GM19455 (cell line): ENCODE data around the gene PDXP.
"Not testable (repeated sequence)": the region's sequence is repeated elsewhere in the genome, so short reads cannot be mapped to it uniquely, and the experiment has no call there.

Experiments used
- ATAC-seq: cut with Tn5 transposase; IDR thresholded peaks from one replicate; pipeline ENCODE4 v1.9.1; 2021; ENCODE audit not compliant: unreplicated experiment

The PDXP gene

GRCh38 chr22:37696260-37696656, 37.7 kb downstream of the PDXP start:
- not testable (repeated sequence) for ATAC-seq

GRCh38 chr22:37696657-37697537, 38.4 kb downstream of the PDXP start, which contains the start of gene TRIOBP:
Gene TRIOBP, plus strand, starts transcription at chr22:37697048. Its CDS starts 4,318 bp downstream, at chr22:37701366.
- ATAC-seq: no peak

- ATAC-seq: no peak
Measured at GRCh38 chr22:37697538-37697835, 39.0 kb downstream of the PDXP start.

DNA sequence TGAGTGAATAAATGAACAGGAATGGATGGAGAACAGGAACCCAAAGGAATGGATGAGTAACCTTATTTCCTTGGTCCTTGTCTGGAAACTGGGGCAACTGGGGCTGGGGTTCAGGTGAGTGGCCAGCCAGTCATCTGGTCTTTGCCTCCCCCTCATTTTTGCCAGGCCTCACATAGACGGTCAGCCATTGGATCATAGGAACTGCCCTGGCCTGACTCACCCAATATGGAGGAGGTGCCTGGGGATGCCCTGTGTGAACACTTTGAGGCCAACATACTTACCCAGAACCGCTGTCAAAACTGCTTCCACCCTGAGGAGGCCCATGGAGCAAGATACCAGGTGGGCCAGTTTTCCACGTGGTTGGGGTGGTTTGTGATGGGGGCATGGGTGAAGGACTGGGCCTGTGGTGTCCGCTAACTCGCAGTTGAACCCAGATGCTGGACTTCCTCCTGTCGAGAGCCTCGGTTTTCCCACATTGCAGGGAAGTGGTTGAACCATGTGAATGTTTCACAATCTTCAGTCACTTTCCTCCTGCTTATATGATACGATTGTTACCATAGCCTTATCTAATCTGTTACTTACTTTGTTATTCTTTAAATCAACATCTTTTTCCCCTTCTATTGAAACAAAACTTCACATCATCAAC, 42.7 kb downstream of the PDXP start:
- ATAC-seq: no peak

DNA sequence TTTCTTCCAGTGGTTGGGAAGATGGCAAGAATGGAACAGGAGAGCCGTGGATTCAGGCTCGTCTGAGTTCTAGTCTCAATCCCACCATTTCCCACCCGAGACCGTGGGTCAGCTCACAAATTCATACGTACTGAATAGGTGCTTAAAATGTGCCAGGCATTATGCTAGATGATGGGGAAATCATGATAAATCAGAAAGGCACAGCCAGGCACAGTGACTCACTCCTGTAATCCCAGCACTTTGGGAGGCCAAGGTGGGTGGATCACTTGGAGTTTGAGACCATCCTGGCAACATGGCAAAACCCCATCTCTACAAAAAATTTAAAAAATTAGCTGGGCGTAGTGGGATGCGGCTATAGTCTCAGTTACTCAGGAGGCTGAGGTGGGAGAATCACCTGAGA, 45.4 kb downstream of the PDXP start:
- ATAC-seq: no peak

GRCh38 chr22:37704645-37705044, 46.1 kb downstream of the PDXP start:
- ATAC-seq: no peak

DNA sequence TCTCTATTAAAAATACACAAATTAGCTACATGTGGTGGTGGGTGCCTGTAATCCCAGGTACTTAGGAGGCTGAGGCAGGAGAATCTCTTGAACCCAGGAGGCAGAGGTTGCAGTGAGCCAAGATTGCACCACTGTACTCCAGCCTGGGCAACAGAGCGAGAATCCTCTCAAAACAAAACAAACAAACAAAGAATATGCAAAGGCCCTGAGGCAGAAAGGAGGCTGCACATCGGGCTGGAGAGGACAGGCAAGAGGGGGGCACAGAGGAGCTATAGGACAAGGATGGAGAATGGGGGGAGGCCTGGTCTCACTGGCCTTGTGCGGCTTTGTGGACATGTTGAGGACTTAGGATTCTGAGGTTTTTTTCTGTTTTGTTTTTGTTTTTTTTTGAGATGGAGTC, 46.7 kb downstream of the PDXP start:
- ATAC-seq: no peak

GRCh38 chr22:37708580-37709444, 50.3 kb downstream of the PDXP start:
- no peak for ATAC-seq

DNA sequence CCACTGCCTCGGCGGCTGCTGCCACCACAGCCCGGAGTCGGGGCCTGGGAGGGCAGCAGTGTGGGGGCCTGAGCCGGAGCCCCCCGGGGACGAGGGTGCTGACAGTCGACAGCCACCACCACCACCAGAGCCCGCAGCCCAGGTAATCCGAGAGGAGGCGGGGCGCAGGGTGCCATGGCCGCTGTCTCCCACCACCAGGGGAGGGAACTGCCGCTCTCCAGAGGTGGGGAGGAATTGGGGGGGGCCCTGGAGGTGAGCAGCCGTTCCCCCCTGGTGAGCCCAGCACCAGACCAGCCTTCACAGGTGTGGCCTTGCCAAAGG, 50.9 kb downstream of the PDXP start:
- ATAC-seq: no peak

GRCh38 chr22:37710675-37711074, 52.2 kb downstream of the PDXP start:
- no peak for ATAC-seq

DNA sequence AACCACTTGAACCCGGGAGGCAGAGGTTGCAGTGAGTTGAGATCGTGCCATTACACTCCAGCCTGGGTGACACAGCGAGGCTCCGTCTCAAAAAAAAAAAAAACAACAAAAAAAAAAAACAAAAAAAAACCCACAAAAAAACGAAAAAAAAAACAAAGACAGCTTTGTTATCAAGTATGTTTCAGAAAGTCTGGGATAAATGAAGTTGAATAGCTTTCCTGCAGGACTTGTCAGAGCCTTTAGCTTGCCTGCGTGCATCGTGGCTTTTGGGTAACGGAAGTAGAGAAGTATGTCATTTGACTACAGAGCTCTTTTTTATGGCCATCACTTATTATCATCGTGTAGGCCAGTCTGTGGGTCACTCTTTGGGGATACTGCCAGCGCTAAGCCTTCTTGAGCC, 53.0 kb downstream of the PDXP start:
- no peak for ATAC-seq

- no peak for ATAC-seq
Measured at GRCh38 chr22:37713761-37714160, 55.2 kb downstream of the PDXP start.

DNA sequence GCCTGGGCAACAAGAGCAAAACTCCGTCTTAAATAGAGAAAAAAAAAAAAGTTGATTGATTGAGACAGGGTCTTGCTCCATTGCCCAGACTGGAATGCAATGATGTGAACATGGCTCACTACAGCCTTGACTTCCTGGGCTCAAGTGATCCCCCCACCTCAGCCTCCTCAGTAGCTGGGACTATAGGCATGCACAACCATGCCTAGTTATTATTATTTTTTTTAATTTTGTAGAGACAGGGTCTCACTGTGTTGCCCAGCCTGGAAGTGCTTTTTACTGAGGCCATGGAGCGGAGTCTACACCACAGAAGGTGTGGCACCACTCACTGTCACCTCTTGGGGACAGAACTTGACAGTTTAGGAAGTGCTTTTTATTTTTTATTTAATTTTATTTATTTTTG, 56.1 kb downstream of the PDXP start:
- ATAC-seq: no peak

GRCh38 chr22:37715760-37716159, 57.2 kb downstream of the PDXP start:
- no peak for ATAC-seq
